ENCODE measurements around the gene TMEM235. TPM values are rescaled to one million over a fixed set of nuclear protein-coding genes. Genes with fewer than 3 reads are reported as not detected.

The TMEM235 gene
- total and polyA plus RNA-seq, 2 experiments from 2014 or later: not detected

DNA sequence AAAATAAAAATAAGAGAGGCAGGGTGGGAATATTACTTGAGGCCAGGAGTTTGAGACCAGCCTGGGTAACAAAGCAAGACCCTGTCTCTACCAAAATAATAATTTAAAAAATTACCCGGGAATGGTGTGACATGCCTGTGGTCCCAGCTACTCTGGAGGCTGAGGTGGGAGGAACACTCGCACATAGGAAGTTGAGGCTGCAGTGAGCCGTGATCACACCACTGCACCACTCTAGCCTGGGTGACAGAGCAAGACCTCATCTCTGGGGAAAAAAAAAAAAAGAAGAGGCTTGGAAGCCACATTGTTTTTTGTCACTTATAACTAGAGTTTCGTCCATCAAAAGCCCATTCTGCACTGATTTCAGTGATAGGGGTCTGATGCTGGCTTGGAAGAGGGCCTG is 3.3 kb upstream of the TMEM235 start (continued):
- TF ChIP-seq, protein P1, sequence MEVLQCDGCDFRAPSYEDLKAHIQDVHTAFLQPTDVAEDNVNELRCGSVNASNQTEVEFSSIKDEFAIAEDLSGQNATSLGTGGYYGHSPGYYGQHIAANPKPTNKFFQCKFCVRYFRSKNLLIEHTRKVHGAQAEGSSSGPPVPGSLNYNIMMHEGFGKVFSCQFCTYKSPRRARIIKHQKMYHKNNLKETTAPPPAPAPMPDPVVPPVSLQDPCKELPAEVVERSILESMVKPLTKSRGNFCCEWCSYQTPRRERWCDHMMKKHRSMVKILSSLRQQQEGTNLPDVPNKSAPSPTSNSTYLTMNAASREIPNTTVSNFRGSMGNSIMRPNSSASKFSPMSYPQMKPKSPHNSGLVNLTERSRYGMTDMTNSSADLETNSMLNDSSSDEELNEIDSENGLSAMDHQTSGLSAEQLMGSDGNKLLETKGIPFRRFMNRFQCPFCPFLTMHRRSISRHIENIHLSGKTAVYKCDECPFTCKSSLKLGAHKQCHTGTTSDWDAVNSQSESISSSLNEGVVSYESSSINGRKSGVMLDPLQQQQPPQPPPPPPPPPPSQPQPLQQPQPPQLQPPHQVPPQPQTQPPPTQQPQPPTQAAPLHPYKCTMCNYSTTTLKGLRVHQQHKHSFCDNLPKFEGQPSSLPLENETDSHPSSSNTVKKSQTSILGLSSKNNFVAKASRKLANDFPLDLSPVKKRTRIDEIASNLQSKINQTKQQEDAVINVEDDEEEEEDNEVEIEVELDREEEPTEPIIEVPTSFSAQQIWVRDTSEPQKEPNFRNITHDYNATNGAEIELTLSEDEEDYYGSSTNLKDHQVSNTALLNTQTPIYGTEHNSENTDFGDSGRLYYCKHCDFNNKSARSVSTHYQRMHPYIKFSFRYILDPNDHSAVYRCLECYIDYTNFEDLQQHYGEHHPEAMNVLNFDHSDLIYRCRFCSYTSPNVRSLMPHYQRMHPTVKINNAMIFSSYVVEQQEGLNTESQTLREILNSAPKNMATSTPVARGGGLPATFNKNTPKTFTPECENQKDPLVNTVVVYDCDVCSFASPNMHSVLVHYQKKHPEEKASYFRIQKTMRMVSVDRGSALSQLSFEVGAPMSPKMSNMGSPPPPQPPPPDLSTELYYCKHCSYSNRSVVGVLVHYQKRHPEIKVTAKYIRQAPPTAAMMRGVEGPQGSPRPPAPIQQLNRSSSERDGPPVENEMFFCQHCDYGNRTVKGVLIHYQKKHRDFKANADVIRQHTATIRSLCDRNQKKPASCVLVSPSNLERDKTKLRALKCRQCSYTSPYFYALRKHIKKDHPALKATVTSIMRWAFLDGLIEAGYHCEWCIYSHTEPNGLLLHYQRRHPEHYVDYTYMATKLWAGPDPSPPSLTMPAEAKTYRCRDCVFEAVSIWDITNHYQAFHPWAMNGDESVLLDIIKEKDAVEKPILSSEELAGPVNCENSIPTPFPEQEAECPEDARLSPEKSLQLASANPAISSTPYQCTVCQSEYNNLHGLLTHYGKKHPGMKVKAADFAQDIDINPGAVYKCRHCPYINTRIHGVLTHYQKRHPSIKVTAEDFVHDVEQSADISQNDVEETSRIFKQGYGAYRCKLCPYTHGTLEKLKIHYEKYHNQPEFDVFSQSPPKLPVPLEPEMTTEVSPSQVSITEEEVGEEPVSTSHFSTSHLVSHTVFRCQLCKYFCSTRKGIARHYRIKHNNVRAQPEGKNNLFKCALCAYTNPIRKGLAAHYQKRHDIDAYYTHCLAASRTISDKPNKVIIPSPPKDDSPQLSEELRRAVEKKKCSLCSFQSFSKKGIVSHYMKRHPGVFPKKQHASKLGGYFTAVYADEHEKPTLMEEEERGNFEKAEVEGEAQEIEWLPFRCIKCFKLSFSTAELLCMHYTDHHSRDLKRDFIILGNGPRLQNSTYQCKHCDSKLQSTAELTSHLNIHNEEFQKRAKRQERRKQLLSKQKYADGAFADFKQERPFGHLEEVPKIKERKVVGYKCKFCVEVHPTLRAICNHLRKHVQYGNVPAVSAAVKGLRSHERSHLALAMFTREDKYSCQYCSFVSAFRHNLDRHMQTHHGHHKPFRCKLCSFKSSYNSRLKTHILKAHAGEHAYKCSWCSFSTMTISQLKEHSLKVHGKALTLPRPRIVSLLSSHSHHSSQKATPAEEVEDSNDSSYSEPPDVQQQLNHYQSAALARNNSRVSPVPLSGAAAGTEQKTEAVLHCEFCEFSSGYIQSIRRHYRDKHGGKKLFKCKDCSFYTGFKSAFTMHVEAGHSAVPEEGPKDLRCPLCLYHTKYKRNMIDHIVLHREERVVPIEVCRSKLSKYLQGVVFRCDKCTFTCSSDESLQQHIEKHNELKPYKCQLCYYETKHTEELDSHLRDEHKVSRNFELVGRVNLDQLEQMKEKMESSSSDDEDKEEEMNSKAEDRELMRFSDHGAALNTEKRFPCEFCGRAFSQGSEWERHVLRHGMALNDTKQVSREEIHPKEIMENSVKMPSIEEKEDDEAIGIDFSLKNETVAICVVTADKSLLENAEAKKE (CRISPR knock-in tag; IDR thresholded peaks at IDR 0.05): no peak
- TF ChIP-seq EZH2phosphoT487 (IDR thresholded peaks at IDR 0.05; ENCODE audit: unreplicated experiment) (no peak), EZH2 (IDR thresholded peaks at IDR 0.05; ENCODE audit: low read depth, unreplicated experiment) (no peak), POLR2AphosphoS5 (IDR thresholded peaks at IDR 0.05; ENCODE audit: low read depth) (no peak)

DNA sequence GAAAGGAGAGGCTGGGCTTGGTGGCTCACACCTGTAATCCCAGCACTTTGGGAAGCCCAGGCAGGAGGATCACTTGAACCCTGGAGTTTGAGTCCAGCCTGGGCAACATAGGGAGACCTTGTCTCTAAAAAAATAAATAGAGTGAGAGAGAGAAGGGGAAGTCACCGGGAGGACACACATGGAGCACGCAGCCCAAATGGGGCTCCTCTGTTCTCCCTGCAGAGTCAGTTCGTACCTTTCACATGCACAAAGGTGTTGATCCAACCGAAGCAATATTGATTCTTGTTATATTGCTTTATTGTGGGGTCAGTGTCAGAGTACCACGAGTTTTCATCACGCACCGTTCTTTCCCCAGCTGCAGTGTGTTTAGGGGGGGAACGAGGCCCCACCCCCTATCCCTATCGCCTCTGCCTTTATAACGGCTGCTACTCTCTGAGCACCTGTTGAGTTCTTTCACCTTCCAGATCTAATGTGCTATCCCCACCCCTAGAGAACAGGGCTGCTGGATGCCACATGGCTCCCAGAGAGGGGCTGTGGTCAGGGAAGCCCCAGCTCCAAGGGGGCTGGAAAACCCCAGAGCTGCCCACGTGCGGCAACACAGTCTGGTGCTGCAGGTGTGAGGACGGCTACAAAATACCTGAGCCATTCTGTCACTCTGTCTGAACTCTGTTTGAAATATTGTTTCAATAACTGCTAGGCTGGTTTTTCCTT is 1.0 kb upstream of the TMEM235 start:
- Histone ChIP-seq H3K9me2 (ENCODE audit: insufficient read depth) (no peaks in the 10 kb centered on the region), H3K27me3 (ENCODE audit: insufficient read depth) (peaks cover 26% of the 10 kb centered on the region)
- no peak for ATAC-seq
- no peak for TF ChIP-seq CREB1 (CRISPR knock-in tag; IDR thresholded peaks at IDR 0.05; ENCODE audit: low read depth)
- no peak for TF ChIP-seq ZNF114 (CRISPR knock-in tag; IDR thresholded peaks at IDR 0.05)
- no peak for TF ChIP-seq NANOG (IDR thresholded peaks at IDR 0.05; ENCODE audit: borderline replicate concordance)
- TF ChIP-seq JUNB (IDR thresholded peaks at IDR 0.05; ENCODE audit: unreplicated experiment): no peak
- TF ChIP-seq EZH2 (IDR thresholded peaks at IDR 0.05; ENCODE audit: low read depth, unreplicated experiment): no peak
- no peak for TF ChIP-seq EZH2phosphoT487 (IDR thresholded peaks at IDR 0.05; ENCODE audit: unreplicated experiment)
- TF ChIP-seq, protein P1 (CRISPR knock-in tag; IDR thresholded peaks at IDR 0.05): no peak
- no peak for TF ChIP-seq POLR2AphosphoS5 (IDR thresholded peaks at IDR 0.05; ENCODE audit: low read depth)

More for the DNA sequence above, 1.0 kb upstream of the TMEM235 start:
- Histone ChIP-seq H3K27ac (ENCODE audit: low read depth) (no peak overlapping the region), H2AFZ (no peak overlapping the region), H3F3A (replicated peaks; ENCODE audit: low read depth) (peaks cover 9% of the 10 kb centered on the region), H4K20me1 (replicated peaks; ENCODE audit: insufficient read depth) (no peaks in the 10 kb centered on the region; the same call in 1 of the 2 replicates), H3K4me2 (no peak overlapping the region), H3K4me3 (peak overlapping the region; percentile 76), H3K4me1 (ENCODE audit: insufficient read depth) (no peaks in the 10 kb centered on the region), H3K79me2 (replicated peaks; ENCODE audit: insufficient read depth) (no peaks in the 10 kb centered on the region), H3K36me3 (ENCODE audit: insufficient read depth) (no peaks in the 10 kb centered on the region)
- Mint-ChIP-seq H3K4me1 (peaks cover 7% of the 10 kb centered on the region), H3K27me3 (ENCODE audit: insufficient read depth, low read depth, poor library complexity) (peaks cover 24% of the 10 kb centered on the region), H3K36me3 (ENCODE audit: low read depth) (no peaks in the 10 kb centered on the region), H3K4me3 (peak overlapping the region; percentile 28), H3K27ac (no peak overlapping the region), H3K9me3 (no peaks in the 10 kb centered on the region)
- DNase-seq (ENCODE audit: low spot score): no peak
